Brain microvascular endothelial cell (primary cell): Measurements from ENCODE around the gene PAK1.

Experiments used
- DNase-seq: peaks from one replicate; pipeline ENCODE4 v3.0.0-alpha.2; 2020
- H3K27ac ChIP-seq: fragments of 250-450 bp; sonication (Bioruptor Pico); 2 replicates; pipeline ENCODE4 v1.5.1; 2020; ENCODE audit warnings: mild to moderate bottlenecking, moderate library complexity
- H3K27me3 ChIP-seq: fragments of 250-450 bp; sonication (Bioruptor Pico); replicated peaks from 2 replicates; pipeline ENCODE4 v1.5.1; 2020; ENCODE audit warnings: mild to moderate bottlenecking
- H3K36me3 ChIP-seq: fragments of 250-450 bp; sonication (Bioruptor Pico); replicated peaks from 2 replicates; pipeline ENCODE4 v1.5.1; 2020; ENCODE audit warnings: mild to moderate bottlenecking
- H3K4me3 ChIP-seq: 2 replicates; pipeline ENCODE4 v1.5.1; 2011; ENCODE audit warnings: low read depth, mild to moderate bottlenecking, control low read depth, low read length, moderate library complexity
- in situ Hi-C: cut with HindIII; loops from 2 replicates; pipeline ENCODE4 v1.10.0; 2017; ENCODE audit warnings: low sequenced_read_pairs, low pct_ligation_motif_present
- TF ChIP-seq, protein P1 (sequence below): IDR thresholded peaks from 2 replicates; pipeline ENCODE4 v1.5.1; 2011; ENCODE audit warnings: low read depth, mild to moderate bottlenecking, moderate library complexity, low read length, control low read depth, inconsistent platforms; ENCODE audit errors: missing control alignments

PAK1 gene

DNA sequence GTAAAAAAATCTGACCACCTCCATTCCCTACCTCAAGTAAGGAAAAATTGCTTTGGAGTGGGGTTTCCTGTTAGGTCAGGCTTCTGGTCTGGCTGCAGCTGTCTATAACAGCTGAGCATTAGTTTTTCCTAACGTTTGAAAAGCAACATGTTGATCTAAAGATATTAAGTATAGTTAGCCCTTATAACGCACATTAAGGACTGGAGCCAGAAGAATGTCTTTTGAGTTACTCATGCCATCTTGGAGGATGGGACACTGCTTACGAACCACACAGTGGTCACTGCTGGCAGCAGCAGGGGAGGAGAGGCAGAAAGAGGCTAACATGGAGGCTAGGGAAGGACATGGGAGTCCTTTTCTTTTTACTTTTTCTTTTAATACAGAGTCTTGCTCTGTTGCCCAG lies 128.3 kb downstream of the PAK1 start:
- peak overlapping the region; percentile 22 for H3K27ac ChIP-seq
- in situ Hi-C loops: no loop called here
- no peaks in the 10 kb centered on the region for H3K27me3 ChIP-seq
- no peaks in the 10 kb centered on the region for H3K36me3 ChIP-seq
- no peak overlapping the region for H3K4me3 ChIP-seq
- TF ChIP-seq, protein P1, sequence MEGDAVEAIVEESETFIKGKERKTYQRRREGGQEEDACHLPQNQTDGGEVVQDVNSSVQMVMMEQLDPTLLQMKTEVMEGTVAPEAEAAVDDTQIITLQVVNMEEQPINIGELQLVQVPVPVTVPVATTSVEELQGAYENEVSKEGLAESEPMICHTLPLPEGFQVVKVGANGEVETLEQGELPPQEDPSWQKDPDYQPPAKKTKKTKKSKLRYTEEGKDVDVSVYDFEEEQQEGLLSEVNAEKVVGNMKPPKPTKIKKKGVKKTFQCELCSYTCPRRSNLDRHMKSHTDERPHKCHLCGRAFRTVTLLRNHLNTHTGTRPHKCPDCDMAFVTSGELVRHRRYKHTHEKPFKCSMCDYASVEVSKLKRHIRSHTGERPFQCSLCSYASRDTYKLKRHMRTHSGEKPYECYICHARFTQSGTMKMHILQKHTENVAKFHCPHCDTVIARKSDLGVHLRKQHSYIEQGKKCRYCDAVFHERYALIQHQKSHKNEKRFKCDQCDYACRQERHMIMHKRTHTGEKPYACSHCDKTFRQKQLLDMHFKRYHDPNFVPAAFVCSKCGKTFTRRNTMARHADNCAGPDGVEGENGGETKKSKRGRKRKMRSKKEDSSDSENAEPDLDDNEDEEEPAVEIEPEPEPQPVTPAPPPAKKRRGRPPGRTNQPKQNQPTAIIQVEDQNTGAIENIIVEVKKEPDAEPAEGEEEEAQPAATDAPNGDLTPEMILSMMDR: peak; percentile 16
- DNase-seq: peak; percentile 65

DNA sequence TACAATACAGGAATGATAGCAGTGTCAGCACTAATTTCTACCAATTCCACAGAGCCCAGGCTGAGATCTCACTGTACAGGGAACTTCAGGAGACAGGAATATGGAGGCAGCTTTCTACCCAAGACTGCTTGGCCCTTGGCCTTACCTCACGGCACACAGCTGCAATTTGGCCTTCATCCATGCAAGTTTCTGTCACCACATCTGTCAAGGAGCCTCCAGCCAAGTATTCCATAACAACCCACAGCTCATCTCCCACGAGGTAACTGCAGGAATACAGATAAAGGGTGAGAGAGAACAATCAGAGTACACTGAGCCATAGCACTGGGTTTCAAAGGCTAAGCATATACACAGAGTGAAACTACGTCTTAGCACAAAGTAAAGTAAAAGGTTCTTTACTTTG lies 133.4 kb downstream of the PAK1 start:
- in situ Hi-C loops: no loop called here
- TF ChIP-seq, protein P1: no peak
- H3K36me3 ChIP-seq: no peaks in the 10 kb centered on the region

DNA sequence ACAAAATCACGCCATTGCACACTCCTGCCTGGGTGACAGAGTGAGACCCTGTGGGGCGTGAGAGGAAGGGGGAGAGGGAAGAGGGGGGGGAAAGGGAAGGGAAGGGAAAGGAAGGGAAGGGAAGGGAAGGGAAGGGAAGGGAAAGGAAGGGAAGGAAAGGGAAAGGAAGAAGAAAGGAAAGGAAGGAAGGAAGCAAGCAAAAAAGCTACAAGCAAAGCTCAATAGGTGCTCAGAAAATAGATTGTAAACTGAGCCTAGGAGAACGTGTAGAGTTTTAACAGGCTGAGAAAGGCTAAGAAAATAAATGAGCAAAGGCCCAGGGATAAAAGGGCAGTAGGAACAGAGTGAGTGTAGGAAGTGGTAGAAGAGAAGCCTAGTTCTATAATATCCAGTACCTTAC lies 141.6 kb downstream of the PAK1 start:
- H3K27me3 ChIP-seq: no peaks in the 10 kb centered on the region
- in situ Hi-C loops: no loop called here
- TF ChIP-seq, protein P1: no peak
- DNase-seq: no peak
- no peaks in the 10 kb centered on the region for H3K36me3 ChIP-seq
- H3K4me3 ChIP-seq: no peak overlapping the region
- no peak overlapping the region for H3K27ac ChIP-seq

More for the DNA sequence above, 133.4 kb downstream of the PAK1 start:
- Histone ChIP-seq H3K27me3 (no peaks in the 10 kb centered on the region), H3K27ac (no peak overlapping the region), H3K4me3 (no peak overlapping the region)
- DNase-seq: no peak

DNA sequence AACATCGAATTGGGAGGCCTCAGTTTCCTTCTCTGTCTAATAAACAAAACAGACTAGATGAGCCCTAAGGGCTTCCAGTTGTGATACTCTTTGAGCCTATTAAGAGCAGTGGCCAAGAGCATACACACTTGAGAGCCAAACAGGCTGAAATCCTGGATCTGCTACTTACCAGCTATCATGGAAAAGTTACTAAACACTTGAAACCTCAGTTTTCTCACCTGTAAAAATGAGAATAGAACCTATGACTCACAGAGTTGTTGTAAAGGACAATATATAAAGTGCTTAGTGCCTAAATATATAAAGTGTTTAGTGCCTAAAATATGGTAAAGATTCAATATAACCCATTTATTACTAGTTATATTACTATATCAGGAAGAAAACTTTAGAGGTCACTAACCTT lies 148.7 kb downstream of the PAK1 start:
- in situ Hi-C loops: no loop called here
- TF ChIP-seq, protein P1: no peak
- Histone ChIP-seq H3K27me3 (no peaks in the 10 kb centered on the region), H3K4me3 (no peak overlapping the region), H3K36me3 (no peaks in the 10 kb centered on the region), H3K27ac (no peak overlapping the region)
- no peak for DNase-seq

DNA sequence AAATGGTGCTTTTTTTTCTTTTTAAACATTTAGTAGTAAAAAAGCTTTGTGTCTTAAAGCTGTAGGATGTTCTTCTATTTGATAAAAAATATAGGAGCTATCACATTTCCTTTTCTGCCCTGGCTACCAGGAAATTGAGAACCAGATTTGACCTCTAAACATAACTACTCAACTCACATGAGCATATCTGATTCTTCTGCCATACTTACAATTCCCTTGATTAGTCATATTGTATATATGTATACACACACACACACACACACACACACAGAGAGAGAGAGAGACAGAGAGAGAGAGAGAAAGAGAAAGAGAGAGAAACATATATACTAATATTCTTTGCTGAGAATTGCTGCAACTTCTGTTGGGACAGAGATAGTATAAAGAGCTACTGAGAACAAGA lies 149.4 kb downstream of the PAK1 start:
- TF ChIP-seq, protein P1: no peak
- no peak overlapping the region for H3K4me3 ChIP-seq
- H3K27me3 ChIP-seq: no peaks in the 10 kb centered on the region
- no peaks in the 10 kb centered on the region for H3K36me3 ChIP-seq
- H3K27ac ChIP-seq: no peak overlapping the region
- in situ Hi-C loops: no loop called here
- peak; percentile 16 for DNase-seq

DNA sequence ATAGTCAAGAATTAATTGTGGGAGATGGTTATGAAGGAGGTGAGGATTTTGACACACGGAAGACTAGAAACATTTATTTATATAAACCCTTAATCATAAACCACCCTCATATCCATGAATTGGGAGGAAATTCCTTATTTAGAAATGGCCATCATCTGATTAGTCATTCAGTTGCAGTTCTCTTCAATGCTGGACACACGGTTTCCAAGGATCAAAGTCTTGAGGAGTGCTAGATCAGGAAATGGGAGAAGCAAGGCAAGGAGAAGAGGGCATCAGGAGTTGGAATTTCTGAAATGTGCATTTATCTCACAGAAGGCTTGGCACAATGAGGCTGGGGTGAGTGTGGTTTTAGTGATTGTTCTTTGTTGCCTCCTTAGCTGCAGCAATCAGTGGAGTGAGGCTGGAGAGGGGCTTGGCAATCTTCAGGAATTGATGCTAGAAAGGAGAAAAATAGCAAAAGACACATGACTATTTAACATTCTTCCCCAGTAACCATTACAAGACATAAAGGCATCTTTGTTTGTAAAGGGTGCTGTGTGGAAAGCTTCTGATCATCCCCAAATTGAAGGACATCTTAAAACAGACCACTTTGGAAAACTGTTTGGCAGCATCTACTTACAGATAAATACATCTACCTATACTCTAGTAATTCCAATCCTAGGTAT lies 150.8 kb downstream of the PAK1 start:
- DNase-seq: no peak
- Histone ChIP-seq H3K36me3 (no peaks in the 10 kb centered on the region), H3K27ac (no peak overlapping the region), H3K27me3 (no peaks in the 10 kb centered on the region), H3K4me3 (no peak overlapping the region)
- TF ChIP-seq, protein P1: no peak
- in situ Hi-C loops: no loop called here
